Measurements from ENCODE around the gene STXBP2.

Gene STXBP2

DNA sequence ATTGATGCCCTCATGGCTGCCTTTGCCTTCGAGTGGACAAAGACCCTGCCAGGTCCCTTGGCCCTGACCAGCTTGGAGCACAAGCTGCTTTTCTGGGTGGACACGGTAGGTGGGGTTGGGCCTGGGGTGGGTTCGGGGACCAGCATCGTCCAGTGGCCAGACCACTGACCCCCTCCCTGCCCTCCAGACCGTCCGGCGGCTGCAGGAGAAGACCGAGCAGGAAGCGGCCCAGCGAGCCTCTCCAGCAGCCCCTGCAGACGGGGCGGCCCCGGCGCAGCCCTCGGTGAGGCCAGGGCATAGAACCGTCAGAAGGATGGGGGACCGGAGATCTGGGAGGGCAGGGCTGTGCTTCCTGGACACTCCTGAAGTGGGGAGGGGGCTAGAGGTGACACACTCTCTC is 30.6 kb upstream of the STXBP2 start:
- DNase-seq (ENCODE audit: low read depth) = no peak
- no peak overlapping the region for H3K4me3 ChIP-seq (replicated peaks; ENCODE audit: low read depth, low read length)
- TF ChIP-seq, protein P1, sequence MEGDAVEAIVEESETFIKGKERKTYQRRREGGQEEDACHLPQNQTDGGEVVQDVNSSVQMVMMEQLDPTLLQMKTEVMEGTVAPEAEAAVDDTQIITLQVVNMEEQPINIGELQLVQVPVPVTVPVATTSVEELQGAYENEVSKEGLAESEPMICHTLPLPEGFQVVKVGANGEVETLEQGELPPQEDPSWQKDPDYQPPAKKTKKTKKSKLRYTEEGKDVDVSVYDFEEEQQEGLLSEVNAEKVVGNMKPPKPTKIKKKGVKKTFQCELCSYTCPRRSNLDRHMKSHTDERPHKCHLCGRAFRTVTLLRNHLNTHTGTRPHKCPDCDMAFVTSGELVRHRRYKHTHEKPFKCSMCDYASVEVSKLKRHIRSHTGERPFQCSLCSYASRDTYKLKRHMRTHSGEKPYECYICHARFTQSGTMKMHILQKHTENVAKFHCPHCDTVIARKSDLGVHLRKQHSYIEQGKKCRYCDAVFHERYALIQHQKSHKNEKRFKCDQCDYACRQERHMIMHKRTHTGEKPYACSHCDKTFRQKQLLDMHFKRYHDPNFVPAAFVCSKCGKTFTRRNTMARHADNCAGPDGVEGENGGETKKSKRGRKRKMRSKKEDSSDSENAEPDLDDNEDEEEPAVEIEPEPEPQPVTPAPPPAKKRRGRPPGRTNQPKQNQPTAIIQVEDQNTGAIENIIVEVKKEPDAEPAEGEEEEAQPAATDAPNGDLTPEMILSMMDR (IDR thresholded peaks at IDR 0.05; ENCODE audit: low read length, missing control alignments) = no peak

DNA sequence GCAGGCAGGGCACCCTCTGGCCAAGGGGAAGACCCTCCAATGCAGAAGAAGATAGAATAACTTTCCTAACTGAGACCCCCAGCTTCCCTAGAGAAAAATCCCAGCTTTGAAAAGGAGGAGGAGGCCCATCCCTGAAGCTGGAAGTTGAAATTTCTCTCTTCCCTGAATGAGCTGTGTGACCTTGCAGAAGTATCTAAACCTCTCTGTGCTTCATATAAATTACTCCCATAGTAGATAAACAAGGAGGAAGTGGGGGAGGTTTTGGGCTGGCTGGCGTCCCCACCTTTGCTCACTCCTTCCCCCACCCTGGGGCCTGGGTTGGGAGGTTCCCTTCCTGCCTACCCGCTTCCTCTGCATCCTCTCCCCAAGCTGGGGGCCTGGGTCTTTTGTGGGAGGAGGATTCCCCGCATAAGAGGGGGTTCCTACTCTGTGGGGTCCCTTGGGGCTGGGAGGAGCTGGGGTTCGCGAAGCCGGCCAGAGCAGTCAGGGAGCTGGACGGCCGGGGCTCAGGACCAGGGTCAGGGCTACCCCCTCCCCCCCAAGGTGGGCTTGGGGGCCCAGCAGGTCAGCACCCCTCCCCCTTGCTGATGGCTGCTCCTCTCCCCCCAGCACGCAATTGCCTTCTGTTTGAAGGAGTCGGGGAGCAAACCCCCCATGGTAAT is 29.6 kb upstream of the STXBP2 start:
- no peak overlapping the region for H3K4me3 ChIP-seq (replicated peaks; ENCODE audit: low read depth, low read length)
- DNase-seq (ENCODE audit: low read depth) = no peak
- TF ChIP-seq, protein P1 (IDR thresholded peaks at IDR 0.05; ENCODE audit: low read length, missing control alignments) = no peak

DNA sequence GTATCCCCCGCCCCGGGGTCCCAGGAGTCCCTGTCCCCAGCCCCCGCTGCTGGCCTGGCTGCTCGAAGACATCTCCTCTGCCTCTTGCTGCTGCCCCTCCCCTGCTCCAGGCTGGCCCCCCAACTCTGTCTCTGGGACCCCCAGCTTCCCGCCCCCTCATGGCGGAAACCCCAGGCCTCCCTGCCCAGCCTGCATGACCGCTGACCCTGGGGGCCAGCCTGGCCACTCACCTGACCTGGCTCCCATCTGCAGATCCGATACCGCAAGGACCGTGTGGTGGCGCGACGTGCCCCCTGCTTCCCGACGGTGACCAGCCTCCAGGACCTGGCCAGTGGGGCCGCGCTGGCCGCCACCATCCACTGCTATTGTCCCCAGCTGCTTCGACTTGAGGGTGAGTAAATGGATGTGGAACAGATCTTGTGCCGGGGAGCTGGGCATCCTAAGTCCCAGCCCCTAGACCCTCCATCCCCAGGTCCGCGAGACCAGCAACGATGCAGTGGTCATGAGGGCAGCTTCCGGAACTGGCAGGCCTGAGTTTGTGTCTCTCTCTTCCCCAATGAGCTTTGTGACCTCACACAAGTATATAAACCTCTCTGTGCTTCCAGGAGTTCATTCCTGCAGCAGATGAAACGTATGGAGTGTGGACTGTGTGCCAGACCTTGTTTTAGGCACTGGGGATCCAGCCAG is 28.9 kb upstream of the STXBP2 start:
- no peak overlapping the region for H3K4me3 ChIP-seq (replicated peaks; ENCODE audit: low read depth, low read length)
- TF ChIP-seq, protein P1 (IDR thresholded peaks at IDR 0.05; ENCODE audit: low read length, missing control alignments) = no peak
- no peak for DNase-seq (ENCODE audit: low read depth)

DNA sequence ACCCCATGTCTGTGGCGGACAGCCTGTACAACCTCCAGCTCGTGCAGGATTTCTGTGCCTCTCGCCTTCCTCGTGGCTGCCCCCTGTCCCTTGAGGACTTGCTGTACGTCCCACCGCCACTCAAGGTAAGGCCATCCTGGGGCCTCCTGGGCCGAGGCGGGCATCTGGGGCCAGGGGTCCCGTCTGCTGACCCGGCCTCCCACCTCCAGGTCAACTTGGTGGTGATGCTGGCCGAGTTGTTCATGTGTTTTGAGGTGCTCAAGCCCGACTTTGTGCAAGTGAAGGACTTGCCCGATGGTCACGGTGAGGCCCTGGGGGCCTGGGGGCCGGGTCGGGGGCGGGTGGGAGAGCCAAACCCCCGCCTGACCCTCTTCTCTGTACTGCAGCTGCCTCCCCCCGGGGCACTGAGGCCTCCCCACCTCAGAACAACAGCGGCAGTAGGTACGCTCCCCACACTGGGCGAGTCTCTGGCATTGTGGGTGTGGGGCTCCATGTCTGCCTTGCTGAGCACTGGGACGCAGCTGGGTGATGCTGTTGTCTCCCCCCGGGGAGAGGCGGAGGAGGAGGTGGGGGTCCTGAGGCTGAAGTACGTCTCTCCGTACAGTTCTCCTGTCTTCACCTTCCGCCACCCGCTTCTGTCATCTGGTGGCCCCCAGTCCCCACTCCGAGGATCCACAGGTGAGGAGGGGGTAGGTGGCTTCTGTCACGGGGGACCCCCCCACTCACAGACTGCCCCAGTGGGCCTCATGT is 26.2 kb upstream of the STXBP2 start:
- H3K4me3 ChIP-seq (replicated peaks; ENCODE audit: low read depth, low read length) = no peak overlapping the region
- TF ChIP-seq, protein P1 (IDR thresholded peaks at IDR 0.05; ENCODE audit: low read length, missing control alignments) = no peak
- DNase-seq (ENCODE audit: low read depth) = no peak

DNA sequence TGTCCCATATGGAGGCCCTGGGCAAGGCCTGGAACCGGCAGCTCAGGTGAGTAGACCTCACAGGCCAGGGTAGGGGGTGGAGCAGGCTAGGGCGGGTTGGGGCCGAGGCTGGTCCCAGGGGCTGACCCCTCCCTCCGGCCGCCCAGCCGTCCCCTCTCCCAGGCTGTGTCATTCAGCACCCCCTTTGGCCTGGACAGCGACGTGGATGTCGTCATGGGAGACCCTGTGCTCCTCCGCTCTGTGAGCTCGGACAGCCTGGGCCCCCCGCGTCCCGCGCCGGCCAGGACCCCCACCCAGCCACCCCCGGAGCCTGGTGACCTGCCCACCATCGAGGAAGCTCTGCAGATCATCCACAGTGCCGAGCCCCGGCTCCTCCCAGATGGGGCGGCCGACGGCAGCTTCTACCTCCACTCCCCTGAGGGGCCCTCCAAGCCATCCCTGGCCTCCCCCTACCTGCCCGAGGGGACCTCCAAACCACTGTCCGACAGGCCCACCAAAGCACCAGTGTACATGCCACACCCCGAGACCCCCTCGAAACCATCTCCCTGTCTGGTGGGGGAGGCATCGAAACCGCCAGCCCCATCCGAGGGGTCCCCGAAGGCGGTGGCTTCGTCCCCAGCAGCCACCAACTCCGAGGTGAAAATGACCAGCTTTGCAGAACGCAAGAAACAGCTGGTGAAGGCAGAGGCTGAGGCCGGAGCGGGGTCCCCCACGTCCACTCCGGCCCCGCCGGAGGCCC is 25.2 kb upstream of the STXBP2 start:
- no peak overlapping the region for H3K4me3 ChIP-seq (replicated peaks; ENCODE audit: low read depth, low read length)
- TF ChIP-seq, protein P1 (IDR thresholded peaks at IDR 0.05; ENCODE audit: low read length, missing control alignments) = no peak
- no peak for DNase-seq (ENCODE audit: low read depth)

DNA sequence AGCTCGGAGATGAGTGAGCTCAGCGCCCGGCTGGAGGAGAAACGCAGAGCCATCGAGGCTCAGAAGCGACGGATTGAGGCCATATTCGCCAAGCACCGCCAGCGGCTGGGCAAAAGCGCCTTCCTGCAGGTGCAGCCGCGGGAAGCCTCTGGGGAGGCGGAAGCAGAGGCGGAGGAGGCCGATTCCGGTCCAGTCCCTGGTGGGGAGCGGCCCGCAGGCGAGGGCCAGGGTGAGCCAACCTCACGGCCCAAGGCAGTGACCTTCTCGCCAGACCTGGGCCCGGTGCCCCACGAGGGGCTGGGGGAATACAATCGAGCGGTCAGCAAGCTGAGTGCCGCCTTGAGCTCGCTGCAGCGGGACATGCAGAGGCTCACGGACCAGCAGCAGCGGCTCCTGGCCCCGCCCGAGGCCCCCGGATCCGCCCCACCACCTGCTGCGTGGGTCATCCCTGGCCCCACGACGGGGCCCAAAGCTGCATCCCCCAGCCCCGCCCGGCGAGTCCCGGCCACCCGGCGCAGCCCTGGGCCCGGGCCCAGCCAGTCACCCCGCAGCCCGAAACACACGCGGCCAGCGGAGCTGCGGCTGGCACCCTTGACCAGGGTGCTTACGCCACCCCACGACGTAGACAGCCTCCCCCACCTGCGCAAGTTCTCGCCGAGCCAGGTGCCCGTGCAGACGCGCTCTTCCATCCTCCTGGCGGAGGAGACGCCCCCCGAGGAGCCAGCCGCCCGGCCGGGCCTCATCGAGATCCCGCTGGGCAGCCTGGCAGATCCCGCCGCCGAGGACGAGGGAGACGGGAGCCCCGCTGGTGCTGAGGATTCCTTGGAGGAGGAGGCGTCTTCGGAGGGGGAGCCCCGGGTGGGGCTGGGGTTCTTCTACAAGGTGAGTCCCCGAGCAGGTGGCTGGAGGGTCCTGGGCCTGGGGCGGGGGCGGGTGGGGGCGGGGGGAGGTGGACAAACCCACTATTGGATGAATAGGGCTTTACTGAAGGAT is 24.3 kb upstream of the STXBP2 start:
- TF ChIP-seq, protein P1 (IDR thresholded peaks at IDR 0.05; ENCODE audit: low read length, missing control alignments) = no peak
- H3K4me3 ChIP-seq (replicated peaks; ENCODE audit: low read depth, low read length) = no peak overlapping the region
- DNase-seq (ENCODE audit: low read depth) = no peak

Data from fibroblast of pulmonary artery (primary cell).